HG03432 (cell line): ENCODE results near the gene JMJD7.

Experiments used
- ATAC-seq: cut with Tn5 transposase; IDR thresholded peaks from one replicate; pipeline ENCODE4 v1.9.1; 2021; ENCODE audit warnings: mild to moderate bottlenecking, moderate library complexity; ENCODE audit not compliant: unreplicated experiment

JMJD7 gene

GRCh38 chr15:41880156-41880877 is 52.4 kb downstream of the JMJD7 start:
- no peak for ATAC-seq

DNA sequence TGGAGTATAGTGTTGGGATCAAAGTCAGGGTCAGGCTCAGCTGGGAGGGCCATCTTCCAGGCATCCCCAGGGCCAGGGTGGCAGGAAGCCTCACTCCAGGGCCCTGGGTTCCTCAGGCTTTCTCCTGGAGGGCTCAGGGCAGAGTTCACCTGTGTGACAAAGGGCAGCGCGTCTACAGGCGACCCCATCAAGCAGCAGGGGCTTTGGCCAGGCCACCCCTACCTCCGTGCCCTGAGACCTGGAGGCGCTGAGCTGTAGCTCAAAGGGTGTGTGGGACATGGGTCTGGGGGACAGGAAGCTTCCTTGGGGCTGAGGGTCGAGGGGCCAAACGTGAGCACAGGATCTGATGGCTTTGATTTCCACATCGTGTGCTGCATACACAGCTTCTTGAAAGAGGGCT is 53.2 kb downstream of the JMJD7 start:
- no peak for ATAC-seq

DNA sequence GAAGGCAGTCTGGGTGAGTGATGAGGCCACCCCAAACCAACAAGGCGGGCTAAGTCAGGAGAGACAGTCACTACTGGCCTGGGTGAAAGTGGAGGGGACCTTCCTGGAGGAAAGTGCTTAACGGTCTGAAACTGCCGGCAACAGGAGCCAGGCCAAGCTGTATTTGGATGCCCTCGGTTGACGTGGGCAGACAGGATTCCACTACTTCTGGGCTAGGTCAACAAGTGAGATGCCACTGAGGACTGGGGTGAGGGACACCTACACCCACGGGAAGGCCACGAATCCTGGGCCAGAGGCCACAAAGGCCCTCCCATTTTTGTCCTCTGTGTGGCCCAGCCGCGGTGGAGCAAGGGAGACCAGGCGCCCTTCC is 53.6 kb downstream of the JMJD7 start:
- ATAC-seq = no peak

- ATAC-seq = no peak
Observed at GRCh38 chr15:41881920-41882688, 54.2 kb downstream of the JMJD7 start.

- ATAC-seq = no peak
Observed at GRCh38 chr15:41882689-41883483, 55.0 kb downstream of the JMJD7 start.

- no peak for ATAC-seq
Observed at GRCh38 chr15:41883484-41883825, 55.6 kb downstream of the JMJD7 start.

DNA sequence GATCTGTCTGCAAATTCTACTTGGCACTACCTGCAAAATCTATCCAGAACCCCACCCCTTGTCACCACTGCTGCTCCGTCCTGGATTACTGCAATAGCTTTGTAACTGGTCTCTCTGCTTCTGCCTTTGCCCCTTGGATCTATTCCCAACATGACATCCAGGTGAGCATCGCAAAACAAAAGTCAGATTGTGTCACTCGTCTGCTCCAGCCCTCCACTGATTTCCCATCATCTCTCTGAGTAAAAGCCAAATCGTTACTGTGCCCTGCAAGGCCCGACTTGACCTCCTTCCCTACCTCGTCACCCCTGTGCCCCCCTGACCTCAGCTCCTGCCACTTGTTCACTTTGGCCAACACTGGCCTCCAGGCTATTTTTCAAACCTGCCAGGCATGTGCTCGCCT is 56.6 kb downstream of the JMJD7 start:
- no peak for ATAC-seq

GRCh38 chr15:41885321-41885720 is 57.4 kb downstream of the JMJD7 start:
- ATAC-seq = no peak

DNA sequence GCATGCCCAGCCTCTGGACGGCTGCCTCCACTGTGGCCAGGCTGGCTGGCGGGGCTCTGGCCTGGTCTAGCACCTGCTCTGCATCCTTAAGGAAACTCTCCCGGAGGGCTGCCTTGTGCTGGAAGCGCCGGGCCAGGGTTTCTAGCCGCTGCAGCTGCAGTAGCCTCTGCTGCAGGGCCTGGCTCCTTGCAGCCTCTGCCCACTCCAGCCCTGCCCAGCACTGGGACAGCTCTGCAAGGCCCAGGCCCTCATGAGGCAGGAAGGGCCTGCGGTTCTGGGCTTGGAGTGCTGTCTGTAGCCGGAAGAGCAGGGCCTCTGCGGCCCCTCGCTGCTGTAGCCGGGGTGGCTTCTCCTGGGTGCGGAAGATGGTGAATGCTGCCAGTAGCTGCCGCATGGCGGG is 57.9 kb downstream of the JMJD7 start:
- ATAC-seq = no peak

GRCh38 chr15:41886741-41887140 is 58.8 kb downstream of the JMJD7 start:
- ATAC-seq = no peak

- ATAC-seq = no peak
Observed at GRCh38 chr15:41887161-41887560, 59.3 kb downstream of the JMJD7 start.
